Neural crest cell (in vitro differentiated cells): ENCODE results near the gene PEX11G. TPM values are rescaled to one million over a fixed set of nuclear protein-coding genes. Genes with fewer than 3 reads are reported as not detected.

Experiments
- DNase-seq: peaks from one replicate; pipeline ENCODE4 v3.0.0; 2021; ENCODE audit warnings: low read depth, mixed read lengths, low spot score
- H3K27ac Mint-ChIP-seq: one replicate; pipeline ENCODE4 v1.8.0; 2021; ENCODE audit warnings: mild to moderate bottlenecking, mixed read lengths; ENCODE audit not compliant: unreplicated experiment
- H3K27me3 Mint-ChIP-seq: 2 replicates; pipeline ENCODE4 v1.8.0; 2021; ENCODE audit warnings: low read depth, mild to moderate bottlenecking, mixed read lengths
- H3K36me3 Mint-ChIP-seq: 2 replicates; pipeline ENCODE4 v1.8.0; 2021; ENCODE audit warnings: low read depth, mild to moderate bottlenecking, mixed read lengths
- H3K4me1 Mint-ChIP-seq: 2 replicates; pipeline ENCODE4 v1.8.0; 2021; ENCODE audit warnings: mixed read lengths
- H3K4me3 Mint-ChIP-seq: one replicate; pipeline ENCODE4 v1.8.0; 2021; ENCODE audit warnings: mild to moderate bottlenecking, mixed read lengths
- H3K9me3 Mint-ChIP-seq: 2 replicates; pipeline ENCODE4 v1.8.0; 2021; ENCODE audit warnings: mixed read lengths
- CTCF ChIP-seq: fragments of 200-600 bp; sonication (generic); conservative IDR thresholded peaks from 2 replicates; pipeline ENCODE4 v1.5.0; 2021; ENCODE audit warnings: antibody characterized with exemption, mild to moderate bottlenecking
- total RNA-seq: library from RNA; stranded (reverse); gene quantifications from 2 replicates; pipeline ENCODE4 v1.2.1, GENCODE V29; 2021

The PEX11G gene
- total RNA-seq, 1 donor from 2014 or later, result 3.4 TPM

GRCh38 chr19:7504684-7505083, 15.8 kb upstream of the PEX11G start:
- no peak for TF ChIP-seq CTCF
- peaks cover 35% of the 10 kb centered on the region for H3K27me3 Mint-ChIP-seq
- H3K27ac Mint-ChIP-seq, result no peak overlapping the region
- H3K4me3 Mint-ChIP-seq, result no peak overlapping the region
- H3K36me3 Mint-ChIP-seq, result no peaks in the 10 kb centered on the region
- H3K4me1 Mint-ChIP-seq, result peaks cover 7% of the 10 kb centered on the region
- H3K9me3 Mint-ChIP-seq, result no peaks in the 10 kb centered on the region
- DNase-seq, result no peak

- no peaks in the 10 kb centered on the region for H3K36me3 Mint-ChIP-seq
- no peak for TF ChIP-seq CTCF
- H3K27ac Mint-ChIP-seq, result no peak overlapping the region
- H3K4me1 Mint-ChIP-seq, result peaks cover 8% of the 10 kb centered on the region
- peaks cover 41% of the 10 kb centered on the region for H3K27me3 Mint-ChIP-seq
- H3K4me3 Mint-ChIP-seq, result no peak overlapping the region
- no peaks in the 10 kb centered on the region for H3K9me3 Mint-ChIP-seq
- no peak for DNase-seq
Measured at GRCh38 chr19:7502552-7502951, 13.7 kb upstream of the PEX11G start.

- peak; percentile 69 for DNase-seq
- TF ChIP-seq CTCF, result peak; percentile 43
- no peaks in the 10 kb centered on the region for H3K36me3 Mint-ChIP-seq
- H3K27ac Mint-ChIP-seq, result no peak overlapping the region
- H3K4me1 Mint-ChIP-seq, result peaks cover 10% of the 10 kb centered on the region
- peak overlapping the region; percentile 34 for H3K4me3 Mint-ChIP-seq
- no peaks in the 10 kb centered on the region for H3K9me3 Mint-ChIP-seq
- peaks cover 41% of the 10 kb centered on the region for H3K27me3 Mint-ChIP-seq
Measured at GRCh38 chr19:7500811-7501450, 12.1 kb upstream of the PEX11G start.

- Mint-ChIP-seq H3K27ac (no peak overlapping the region), H3K9me3 (no peaks in the 10 kb centered on the region)
Measured at GRCh38 chr19:7497292-7497691, 8.5 kb upstream of the PEX11G start.

GRCh38 chr19:7494416-7495098, 5.7 kb upstream of the PEX11G start:
- H3K27me3 Mint-ChIP-seq, result peaks cover 15% of the 10 kb centered on the region
- H3K9me3 Mint-ChIP-seq, result no peaks in the 10 kb centered on the region
- peak; percentile 41 for DNase-seq
- no peaks in the 10 kb centered on the region for H3K36me3 Mint-ChIP-seq
- H3K4me3 Mint-ChIP-seq, result peak overlapping the region; percentile 56
- H3K27ac Mint-ChIP-seq, result peak overlapping the region; percentile 96
- H3K4me1 Mint-ChIP-seq, result peaks cover 31% of the 10 kb centered on the region
- TF ChIP-seq CTCF, result peak; percentile 47

More at GRCh38 chr19:7497292-7497691, 8.5 kb upstream of the PEX11G start:
- H3K4me3 Mint-ChIP-seq, result peak overlapping the region; percentile 76
- peaks cover 24% of the 10 kb centered on the region for H3K4me1 Mint-ChIP-seq
- TF ChIP-seq CTCF, result peak; percentile 55
- H3K27me3 Mint-ChIP-seq, result peaks cover 29% of the 10 kb centered on the region
- DNase-seq, result no peak
- no peaks in the 10 kb centered on the region for H3K36me3 Mint-ChIP-seq
